Activated naive CD4-positive, alpha-beta T cell treated with anti-CD3 and anti-CD28 coated beads, Interleukin-2, amount 10 ng/mL, durations not matched to agents 7 days and 5 days (primary cell): ENCODE measurements around the gene NEMP2.
"Not testable (repeated sequence)": the region's sequence is repeated elsewhere in the genome, so short reads cannot be mapped to it uniquely, and the experiment has no call there.

Source experiments
- CTCF ChIA-PET: fragments of 350-600 bp; sonication (Branson Sonifier 250); formaldehyde crosslinking; loops from one replicate; lab custom pipeline; 2021; ENCODE audit warnings: antibody characterized with exemption; lab: Charles Lee
- DNase-seq: peaks from one replicate; pipeline ENCODE4 v3.0.0-alpha.2; 2020
- H3K27ac Mint-ChIP-seq: one replicate; pipeline ENCODE4 v1.8.0; 2021; ENCODE audit warnings: mild to moderate bottlenecking, moderate library complexity, mixed read lengths
- H3K27me3 Mint-ChIP-seq: one replicate; pipeline ENCODE4 v1.8.0; 2021; ENCODE audit warnings: mild to moderate bottlenecking, mixed read lengths
- H3K36me3 Mint-ChIP-seq: one replicate; pipeline ENCODE4 v1.8.0; 2021; ENCODE audit warnings: mixed read lengths
- H3K4me1 Mint-ChIP-seq: one replicate; pipeline ENCODE4 v1.8.0; 2021; ENCODE audit warnings: mixed read lengths
- H3K4me3 Mint-ChIP-seq: one replicate; pipeline ENCODE4 v1.8.0; 2021; ENCODE audit warnings: mild to moderate bottlenecking, moderate library complexity, mixed read lengths
- H3K9me3 Mint-ChIP-seq: one replicate; pipeline ENCODE4 v1.8.0; 2021; ENCODE audit warnings: mixed read lengths

The NEMP2 gene

GRCh38 chr2:190526105-190526750 lies 8.3 kb downstream of the NEMP2 start:
- Mint-ChIP-seq H3K27me3 (no peaks in the 10 kb centered on the region), H3K4me3 (no peak overlapping the region), H3K4me1 (peaks cover 50% of the 10 kb centered on the region), H3K36me3 (peaks cover 43% of the 10 kb centered on the region), H3K27ac (no peak overlapping the region), H3K9me3 (no peaks in the 10 kb centered on the region)
- CTCF ChIA-PET, result interaction anchor here (1.1 kb wide), 1 partner anchor 11 kb away, joined by 4 read pairs; no protein-coding TSS in a partner anchor
- DNase-seq, result no peak

- Mint-ChIP-seq H3K36me3 (peaks cover 54% of the 10 kb centered on the region), H3K27me3 (no peaks in the 10 kb centered on the region), H3K27ac (no peak overlapping the region), H3K4me1 (peaks cover 51% of the 10 kb centered on the region), H3K4me3 (no peak overlapping the region), H3K9me3 (no peaks in the 10 kb centered on the region)
- CTCF ChIA-PET, result no interaction called here
- DNase-seq, result no peak
Observed at GRCh38 chr2:190524928-190525327, 9.6 kb downstream of the NEMP2 start.

- Mint-ChIP-seq H3K27me3 (no peaks in the 10 kb centered on the region), H3K4me3 (no peak overlapping the region), H3K9me3 (no peaks in the 10 kb centered on the region), H3K36me3 (peaks cover 62% of the 10 kb centered on the region), H3K4me1 (peaks cover 48% of the 10 kb centered on the region), H3K27ac (peak overlapping the region; percentile 25)
- CTCF ChIA-PET, result interaction anchor here (1.5 kb wide), 1 partner anchor 14 kb away, joined by 4 read pairs; the partner anchor contains the start of gene NEMP2
- no peak for DNase-seq
Observed at GRCh38 chr2:190519975-190520767, 14.4 kb downstream of the NEMP2 start.

- CTCF ChIA-PET, result no interaction called here
- peaks cover 57% of the 10 kb centered on the region for H3K4me1 Mint-ChIP-seq
Observed at GRCh38 chr2:190517468-190517867, 17.1 kb downstream of the NEMP2 start.

GRCh38 chr2:190515687-190516086 lies 18.8 kb downstream of the NEMP2 start:
- CTCF ChIA-PET, result interaction anchor here (1.2 to 1.3 kb wide), 2 partner anchors 10 to 28 kb away, joined by 3 to 4 read pairs; no protein-coding TSS in a partner anchor
- Mint-ChIP-seq H3K4me1 (peaks cover 45% of the 10 kb centered on the region), H3K27ac (peak overlapping the region; percentile 88), H3K4me3 (no peak overlapping the region), H3K27me3 (no peaks in the 10 kb centered on the region), H3K36me3 (peaks cover 55% of the 10 kb centered on the region), H3K9me3 (no peaks in the 10 kb centered on the region)
- no peak for DNase-seq

More at GRCh38 chr2:190517468-190517867, 17.1 kb downstream of the NEMP2 start:
- H3K27ac Mint-ChIP-seq, result no peak overlapping the region
- DNase-seq, result no peak
- H3K36me3 Mint-ChIP-seq, result peaks cover 64% of the 10 kb centered on the region
- no peak overlapping the region for H3K4me3 Mint-ChIP-seq
- H3K9me3 Mint-ChIP-seq, result no peaks in the 10 kb centered on the region
- H3K27me3 Mint-ChIP-seq, result no peaks in the 10 kb centered on the region

- Mint-ChIP-seq H3K4me3 (no peak overlapping the region), H3K9me3 (no peaks in the 10 kb centered on the region), H3K36me3 (peaks cover 55% of the 10 kb centered on the region), H3K27me3 (no peaks in the 10 kb centered on the region), H3K4me1 (peaks cover 35% of the 10 kb centered on the region), H3K27ac (no peak overlapping the region)
- no peak for DNase-seq
- CTCF ChIA-PET, result interaction anchor here (1.2 kb wide), 1 partner anchor 11 kb away, joined by 4 read pairs; no protein-coding TSS in a partner anchor
Observed at GRCh38 chr2:190514676-190515075, 19.8 kb downstream of the NEMP2 start.

- DNase-seq, result no peak
- peaks cover 30% of the 10 kb centered on the region for H3K4me1 Mint-ChIP-seq
- CTCF ChIA-PET, result interaction anchor here (0.7 to 1.1 kb wide), 2 partner anchors 101 to 107 kb away, joined by 3 read pairs; no protein-coding TSS in a partner anchor
- no peaks in the 10 kb centered on the region for H3K9me3 Mint-ChIP-seq
- no peaks in the 10 kb centered on the region for H3K27me3 Mint-ChIP-seq
- H3K36me3 Mint-ChIP-seq, result peaks cover 56% of the 10 kb centered on the region
- H3K27ac Mint-ChIP-seq, result no peak overlapping the region
- H3K4me3 Mint-ChIP-seq, result no peak overlapping the region
Observed at GRCh38 chr2:190513877-190514276, 20.6 kb downstream of the NEMP2 start.

- no peak for DNase-seq
- H3K27ac Mint-ChIP-seq, result peak overlapping the region; percentile 20
- peaks cover 54% of the 10 kb centered on the region for H3K36me3 Mint-ChIP-seq
- H3K9me3 Mint-ChIP-seq, result no peaks in the 10 kb centered on the region
- CTCF ChIA-PET, result interaction anchor here (0.7 to 1.4 kb wide), 3 partner anchors 40 to 132 kb away, joined by 3 to 5 read pairs (median 3); no protein-coding TSS in a partner anchor
- H3K4me1 Mint-ChIP-seq, result peaks cover 29% of the 10 kb centered on the region
- H3K4me3 Mint-ChIP-seq, result no peak overlapping the region
- H3K27me3 Mint-ChIP-seq, result no peaks in the 10 kb centered on the region
Observed at GRCh38 chr2:190512539-190513095, 21.9 kb downstream of the NEMP2 start.

GRCh38 chr2:190511104-190511503 lies 23.4 kb downstream of the NEMP2 start:
- CTCF ChIA-PET, result interaction anchor here (0.7 to 0.9 kb wide), 3 partner anchors 20 to 121 kb away, joined by 3 to 4 read pairs (median 3); no protein-coding TSS in a partner anchor
- no peaks in the 10 kb centered on the region for H3K27me3 Mint-ChIP-seq
- H3K9me3 Mint-ChIP-seq, result no peaks in the 10 kb centered on the region
- no peak overlapping the region for H3K4me3 Mint-ChIP-seq
- no peak for DNase-seq
- no peak overlapping the region for H3K27ac Mint-ChIP-seq
- H3K4me1 Mint-ChIP-seq, result peaks cover 19% of the 10 kb centered on the region
- peaks cover 47% of the 10 kb centered on the region for H3K36me3 Mint-ChIP-seq

GRCh38 chr2:190509895-190510294 lies 24.6 kb downstream of the NEMP2 start:
- DNase-seq, CTCF ChIA-PET, H3K9me3 Mint-ChIP-seq, H3K4me1 Mint-ChIP-seq, H3K27me3 Mint-ChIP-seq, H3K4me3 Mint-ChIP-seq, H3K27ac Mint-ChIP-seq: not testable (repeated sequence)
- peaks cover 49% of the 10 kb centered on the region for H3K36me3 Mint-ChIP-seq

- H3K4me3 Mint-ChIP-seq, result no peak overlapping the region
- DNase-seq, result no peak
- H3K9me3 Mint-ChIP-seq, result no peaks in the 10 kb centered on the region
- CTCF ChIA-PET, result no interaction called here
- H3K36me3 Mint-ChIP-seq, result peaks cover 49% of the 10 kb centered on the region
- H3K27me3 Mint-ChIP-seq, result no peaks in the 10 kb centered on the region
- no peaks in the 10 kb centered on the region for H3K4me1 Mint-ChIP-seq
- H3K27ac Mint-ChIP-seq, result no peak overlapping the region
Observed at GRCh38 chr2:190507135-190507534, 27.4 kb downstream of the NEMP2 start.

- CTCF ChIA-PET, result no interaction called here
- no peaks in the 10 kb centered on the region for H3K27me3 Mint-ChIP-seq
- DNase-seq, result no peak
- peaks cover 49% of the 10 kb centered on the region for H3K36me3 Mint-ChIP-seq
- no peaks in the 10 kb centered on the region for H3K4me1 Mint-ChIP-seq
- H3K9me3 Mint-ChIP-seq, result no peaks in the 10 kb centered on the region
- no peak overlapping the region for H3K4me3 Mint-ChIP-seq
- no peak overlapping the region for H3K27ac Mint-ChIP-seq
Observed at GRCh38 chr2:190506666-190507065, 27.9 kb downstream of the NEMP2 start.

GRCh38 chr2:190505696-190506095 lies 28.8 kb downstream of the NEMP2 start:
- CTCF ChIA-PET, result no interaction called here

GRCh38 chr2:190504912-190505311 lies 29.6 kb downstream of the NEMP2 start:
- Mint-ChIP-seq H3K4me1 (no peaks in the 10 kb centered on the region), H3K9me3 (no peaks in the 10 kb centered on the region), H3K27ac (no peak overlapping the region), H3K27me3 (no peaks in the 10 kb centered on the region), H3K36me3 (peaks cover 49% of the 10 kb centered on the region), H3K4me3 (no peak overlapping the region)
- DNase-seq, result no peak
- CTCF ChIA-PET, result no interaction called here

More at GRCh38 chr2:190505696-190506095, 28.8 kb downstream of the NEMP2 start:
- Mint-ChIP-seq H3K27ac (no peak overlapping the region), H3K36me3 (peaks cover 50% of the 10 kb centered on the region), H3K27me3 (no peaks in the 10 kb centered on the region), H3K4me3 (no peak overlapping the region), H3K4me1 (no peaks in the 10 kb centered on the region), H3K9me3 (no peaks in the 10 kb centered on the region)
- no peak for DNase-seq
